SK-N-SH treated with all-trans-retinoic acid at 6 μM for 48 hours (cell line): Measurements from ENCODE around the gene WASF3.

Source experiments
- ATAC-seq: fragments of 200-7000 bp; cut with Tn5 transposase; 3 replicates; pipeline ENCODE4 v1.9.1; 2020; ENCODE audit warnings: mild to moderate bottlenecking, moderate library complexity
- ARNTL ChIP-seq: fragments of 450-650 bp; formaldehyde crosslinking; IDR thresholded peaks from 2 replicates; pipeline ENCODE4 v1.5.0; 2020; ENCODE audit warnings: low read depth, mild to moderate bottlenecking, moderate library complexity, borderline replicate concordance
- BACH2 ChIP-seq: fragments of 250-450 bp; sonication (Bioruptor Pico); IDR thresholded peaks from 2 replicates; pipeline ENCODE4 v1.9.0; 2021; ENCODE audit warnings: mild to moderate bottlenecking, borderline replicate concordance
- CSDC2 ChIP-seq: fragments of 250-450 bp; sonication (Bioruptor Pico); IDR thresholded peaks from 2 replicates; pipeline ENCODE4 v1.5.0; 2020; ENCODE audit warnings: mild to moderate bottlenecking, moderate library complexity
- ESRRG ChIP-seq: fragments of 250-450 bp; sonication (Bioruptor Pico); IDR thresholded peaks from 2 replicates; pipeline ENCODE4 v1.6.1; 2021; ENCODE audit warnings: mild to moderate bottlenecking
- GLIS3 ChIP-seq: fragments of 250-450 bp; sonication (Bioruptor Pico); IDR thresholded peaks from 2 replicates; pipeline ENCODE4 v1.5.0; 2020; ENCODE audit warnings: mild to moderate bottlenecking, moderate library complexity
- ISL1 ChIP-seq: fragments of 250-450 bp; sonication (Bioruptor Pico); IDR thresholded peaks from 2 replicates; pipeline ENCODE4 v2.1.2; 2022; ENCODE audit warnings: mild to moderate bottlenecking, moderate library complexity
- OSR1 ChIP-seq: fragments of 250-450 bp; sonication (Bioruptor Pico); IDR thresholded peaks from 2 replicates; pipeline ENCODE4 v1.8.0; 2022; ENCODE audit warnings: moderate library complexity, mild to moderate bottlenecking, inconsistent platforms
- PPARA ChIP-seq: fragments of 250-450 bp; sonication (Bioruptor Pico); IDR thresholded peaks from 2 replicates; pipeline ENCODE4 v1.5.0; 2020; ENCODE audit warnings: mild to moderate bottlenecking, borderline replicate concordance
- RARB ChIP-seq: fragments of 250-450 bp; sonication (Bioruptor Pico); IDR thresholded peaks from 2 replicates; pipeline ENCODE4 v1.8.0; 2021; ENCODE audit warnings: mild to moderate bottlenecking, moderate library complexity
- SNAI2 ChIP-seq: fragments of 250-450 bp; sonication (Bioruptor Pico); IDR thresholded peaks from 2 replicates; pipeline ENCODE4 v1.5.0; 2020; ENCODE audit warnings: mild to moderate bottlenecking, moderate library complexity
- TCF4 ChIP-seq: fragments of 250-450 bp; sonication (Bioruptor Pico); IDR thresholded peaks from 2 replicates; pipeline ENCODE4 v1.8.0; 2021; ENCODE audit warnings: mild to moderate bottlenecking, moderate library complexity, borderline replicate concordance
- ZFP3 ChIP-seq: fragments of 250-450 bp; sonication (Bioruptor Pico); IDR thresholded peaks from 2 replicates; pipeline ENCODE4 v1.5.0; 2020; ENCODE audit warnings: mild to moderate bottlenecking, moderate library complexity
- ZFP30 ChIP-seq: fragments of 450-650 bp; formaldehyde crosslinking; IDR thresholded peaks from 2 replicates; pipeline ENCODE4 v1.5.0; 2022; ENCODE audit warnings: mild to moderate bottlenecking, moderate library complexity
- ZNF565 ChIP-seq: fragments of 450-650 bp; formaldehyde crosslinking; conservative IDR thresholded peaks from 2 replicates; pipeline ENCODE4 v1.5.0; 2020; ENCODE audit warnings: low read depth, mild to moderate bottlenecking, moderate library complexity
- ZNF70 ChIP-seq: fragments of 450-650 bp; formaldehyde crosslinking; IDR thresholded peaks from 2 replicates; pipeline ENCODE4 v1.5.0; 2020; ENCODE audit warnings: mild to moderate bottlenecking, moderate library complexity
- ZNF8 ChIP-seq: fragments of 450-650 bp; formaldehyde crosslinking; IDR thresholded peaks from 2 replicates; pipeline ENCODE4 v1.5.0; 2020; ENCODE audit warnings: mild to moderate bottlenecking, moderate library complexity
- TF ChIP-seq, protein P1 (sequence below): fragments of 250-450 bp; sonication (Bioruptor Pico); IDR thresholded peaks from 2 replicates; pipeline ENCODE4 v1.5.0; 2020; ENCODE audit warnings: mild to moderate bottlenecking, moderate library complexity
- TF ChIP-seq, protein P2 (sequence below): fragments of 250-450 bp; sonication (Bioruptor Pico); IDR thresholded peaks from 2 replicates; pipeline ENCODE4 v1.5.1; 2021; ENCODE audit warnings: mild to moderate bottlenecking, moderate library complexity
- TF ChIP-seq, protein P3 (sequence below): fragments of 250-450 bp; sonication (Bioruptor Pico); IDR thresholded peaks from 2 replicates; pipeline ENCODE4 v1.8.0; 2020; ENCODE audit warnings: mild to moderate bottlenecking, moderate library complexity, borderline replicate concordance
- TF ChIP-seq, protein P4 (sequence below): fragments of 250-450 bp; sonication (Bioruptor Pico); IDR thresholded peaks from 2 replicates; pipeline ENCODE4 v1.8.0; 2021; ENCODE audit warnings: low read depth, mild to moderate bottlenecking, moderate library complexity, borderline replicate concordance
- TF ChIP-seq, protein P5 (sequence below): fragments of 250-450 bp; sonication (Bioruptor Pico); IDR thresholded peaks from 2 replicates; pipeline ENCODE4 v1.5.1; 2020; ENCODE audit warnings: low read depth, mild to moderate bottlenecking, moderate library complexity

Gene WASF3

DNA sequence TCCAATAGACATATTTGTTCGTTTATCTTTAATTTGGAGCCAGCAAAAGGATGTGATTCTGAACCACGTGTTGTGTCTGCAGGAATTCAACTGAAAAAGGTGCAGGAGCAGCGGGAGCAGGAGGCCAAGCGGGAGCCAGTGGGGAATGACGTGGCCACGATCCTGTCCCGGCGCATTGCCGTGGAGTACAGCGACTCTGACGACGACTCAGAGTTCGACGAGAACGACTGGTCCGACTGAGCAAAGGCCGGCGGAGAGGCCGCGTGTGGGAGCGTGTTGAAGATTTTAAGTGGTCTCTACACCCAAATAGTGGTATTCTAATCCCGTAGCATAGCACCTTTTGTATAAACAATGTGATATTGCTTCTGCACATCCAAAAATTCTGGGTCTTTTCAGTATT is 128.1 kb downstream of the WASF3 start:
- TF ChIP-seq BACH2 (CRISPR knock-in tag): no peak
- no peak for TF ChIP-seq SNAI2 (CRISPR knock-in tag)
- TF ChIP-seq RARB (CRISPR knock-in tag): no peak
- TF ChIP-seq ZFP3: no peak
- no peak for TF ChIP-seq ZNF70 (CRISPR knock-in tag)
- no peak for TF ChIP-seq ZFP30
- TF ChIP-seq, protein P1, sequence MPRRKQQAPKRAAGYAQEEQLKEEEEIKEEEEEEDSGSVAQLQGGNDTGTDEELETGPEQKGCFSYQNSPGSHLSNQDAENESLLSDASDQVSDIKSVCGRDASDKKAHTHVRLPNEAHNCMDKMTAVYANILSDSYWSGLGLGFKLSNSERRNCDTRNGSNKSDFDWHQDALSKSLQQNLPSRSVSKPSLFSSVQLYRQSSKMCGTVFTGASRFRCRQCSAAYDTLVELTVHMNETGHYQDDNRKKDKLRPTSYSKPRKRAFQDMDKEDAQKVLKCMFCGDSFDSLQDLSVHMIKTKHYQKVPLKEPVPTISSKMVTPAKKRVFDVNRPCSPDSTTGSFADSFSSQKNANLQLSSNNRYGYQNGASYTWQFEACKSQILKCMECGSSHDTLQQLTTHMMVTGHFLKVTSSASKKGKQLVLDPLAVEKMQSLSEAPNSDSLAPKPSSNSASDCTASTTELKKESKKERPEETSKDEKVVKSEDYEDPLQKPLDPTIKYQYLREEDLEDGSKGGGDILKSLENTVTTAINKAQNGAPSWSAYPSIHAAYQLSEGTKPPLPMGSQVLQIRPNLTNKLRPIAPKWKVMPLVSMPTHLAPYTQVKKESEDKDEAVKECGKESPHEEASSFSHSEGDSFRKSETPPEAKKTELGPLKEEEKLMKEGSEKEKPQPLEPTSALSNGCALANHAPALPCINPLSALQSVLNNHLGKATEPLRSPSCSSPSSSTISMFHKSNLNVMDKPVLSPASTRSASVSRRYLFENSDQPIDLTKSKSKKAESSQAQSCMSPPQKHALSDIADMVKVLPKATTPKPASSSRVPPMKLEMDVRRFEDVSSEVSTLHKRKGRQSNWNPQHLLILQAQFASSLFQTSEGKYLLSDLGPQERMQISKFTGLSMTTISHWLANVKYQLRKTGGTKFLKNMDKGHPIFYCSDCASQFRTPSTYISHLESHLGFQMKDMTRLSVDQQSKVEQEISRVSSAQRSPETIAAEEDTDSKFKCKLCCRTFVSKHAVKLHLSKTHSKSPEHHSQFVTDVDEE (CRISPR knock-in tag): no peak
- TF ChIP-seq TCF4: no peak
- no peak for TF ChIP-seq CSDC2
- no peak for TF ChIP-seq OSR1
- no peak for TF ChIP-seq PPARA
- TF ChIP-seq ZNF565 (CRISPR knock-in tag): no peak
- TF ChIP-seq, protein P2, sequence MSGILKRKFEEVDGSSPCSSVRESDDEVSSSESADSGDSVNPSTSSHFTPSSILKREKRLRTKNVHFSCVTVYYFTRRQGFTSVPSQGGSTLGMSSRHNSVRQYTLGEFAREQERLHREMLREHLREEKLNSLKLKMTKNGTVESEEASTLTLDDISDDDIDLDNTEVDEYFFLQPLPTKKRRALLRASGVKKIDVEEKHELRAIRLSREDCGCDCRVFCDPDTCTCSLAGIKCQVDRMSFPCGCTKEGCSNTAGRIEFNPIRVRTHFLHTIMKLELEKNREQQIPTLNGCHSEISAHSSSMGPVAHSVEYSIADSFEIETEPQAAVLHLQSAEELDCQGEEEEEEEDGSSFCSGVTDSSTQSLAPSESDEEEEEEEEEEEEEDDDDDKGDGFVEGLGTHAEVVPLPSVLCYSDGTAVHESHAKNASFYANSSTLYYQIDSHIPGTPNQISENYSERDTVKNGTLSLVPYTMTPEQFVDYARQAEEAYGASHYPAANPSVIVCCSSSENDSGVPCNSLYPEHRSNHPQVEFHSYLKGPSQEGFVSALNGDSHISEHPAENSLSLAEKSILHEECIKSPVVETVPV: no peak
- TF ChIP-seq GLIS3 (CRISPR knock-in tag): no peak
- no peak for ATAC-seq

DNA sequence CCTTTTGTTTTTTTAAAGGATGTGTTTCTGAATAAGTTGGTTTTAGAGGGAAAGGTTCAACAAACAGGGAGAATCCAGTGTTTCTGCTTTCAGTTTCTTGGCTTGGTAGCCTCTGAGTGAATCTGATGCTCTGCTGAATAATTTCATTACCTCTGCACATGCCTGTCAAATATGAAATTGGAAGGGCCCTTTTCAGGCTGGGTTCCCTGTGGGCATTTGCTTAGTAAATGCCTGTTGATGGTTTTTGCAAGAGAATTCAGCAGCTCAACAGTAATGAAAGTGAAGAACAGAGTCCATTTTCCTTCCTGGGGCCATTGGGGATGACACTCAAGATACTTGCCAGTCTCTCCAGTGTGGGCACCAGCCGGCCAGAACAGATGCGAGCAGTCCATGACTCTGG is 128.8 kb downstream of the WASF3 start:
- no peak for TF ChIP-seq GLIS3 (CRISPR knock-in tag)
- TF ChIP-seq, protein P3, sequence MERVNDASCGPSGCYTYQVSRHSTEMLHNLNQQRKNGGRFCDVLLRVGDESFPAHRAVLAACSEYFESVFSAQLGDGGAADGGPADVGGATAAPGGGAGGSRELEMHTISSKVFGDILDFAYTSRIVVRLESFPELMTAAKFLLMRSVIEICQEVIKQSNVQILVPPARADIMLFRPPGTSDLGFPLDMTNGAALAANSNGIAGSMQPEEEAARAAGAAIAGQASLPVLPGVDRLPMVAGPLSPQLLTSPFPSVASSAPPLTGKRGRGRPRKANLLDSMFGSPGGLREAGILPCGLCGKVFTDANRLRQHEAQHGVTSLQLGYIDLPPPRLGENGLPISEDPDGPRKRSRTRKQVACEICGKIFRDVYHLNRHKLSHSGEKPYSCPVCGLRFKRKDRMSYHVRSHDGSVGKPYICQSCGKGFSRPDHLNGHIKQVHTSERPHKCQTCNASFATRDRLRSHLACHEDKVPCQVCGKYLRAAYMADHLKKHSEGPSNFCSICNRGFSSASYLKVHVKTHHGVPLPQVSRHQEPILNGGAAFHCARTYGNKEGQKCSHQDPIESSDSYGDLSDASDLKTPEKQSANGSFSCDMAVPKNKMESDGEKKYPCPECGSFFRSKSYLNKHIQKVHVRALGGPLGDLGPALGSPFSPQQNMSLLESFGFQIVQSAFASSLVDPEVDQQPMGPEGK (CRISPR knock-in tag): no peak
- TF ChIP-seq ZFP30: no peak
- ATAC-seq: no peak

DNA sequence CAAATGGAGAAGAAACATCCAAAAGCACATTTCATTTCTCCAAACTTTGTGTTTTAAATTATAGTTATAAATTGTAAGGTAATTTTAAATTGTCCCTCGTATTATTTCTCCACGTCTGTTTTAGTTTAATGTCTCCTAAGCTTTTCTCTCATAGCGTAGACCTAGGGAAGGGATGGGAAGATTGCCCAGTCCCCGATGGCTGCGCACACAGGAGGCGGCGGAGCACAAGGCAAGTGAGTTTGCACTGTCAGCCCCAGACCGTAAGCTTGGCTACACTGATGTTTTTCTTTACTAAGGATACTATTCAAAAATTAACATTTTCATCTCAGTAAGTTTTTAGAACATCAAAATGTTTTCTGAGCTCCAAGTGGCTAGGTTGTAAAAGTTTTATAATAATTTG is 130.8 kb downstream of the WASF3 start:
- no peak for ATAC-seq
- TF ChIP-seq ISL1 (no peak), ESRRG (CRISPR knock-in tag) (no peak), ARNTL (no peak), SNAI2 (CRISPR knock-in tag) (no peak), ZFP3 (no peak), ZNF8 (CRISPR knock-in tag) (no peak)
- TF ChIP-seq, protein P4, sequence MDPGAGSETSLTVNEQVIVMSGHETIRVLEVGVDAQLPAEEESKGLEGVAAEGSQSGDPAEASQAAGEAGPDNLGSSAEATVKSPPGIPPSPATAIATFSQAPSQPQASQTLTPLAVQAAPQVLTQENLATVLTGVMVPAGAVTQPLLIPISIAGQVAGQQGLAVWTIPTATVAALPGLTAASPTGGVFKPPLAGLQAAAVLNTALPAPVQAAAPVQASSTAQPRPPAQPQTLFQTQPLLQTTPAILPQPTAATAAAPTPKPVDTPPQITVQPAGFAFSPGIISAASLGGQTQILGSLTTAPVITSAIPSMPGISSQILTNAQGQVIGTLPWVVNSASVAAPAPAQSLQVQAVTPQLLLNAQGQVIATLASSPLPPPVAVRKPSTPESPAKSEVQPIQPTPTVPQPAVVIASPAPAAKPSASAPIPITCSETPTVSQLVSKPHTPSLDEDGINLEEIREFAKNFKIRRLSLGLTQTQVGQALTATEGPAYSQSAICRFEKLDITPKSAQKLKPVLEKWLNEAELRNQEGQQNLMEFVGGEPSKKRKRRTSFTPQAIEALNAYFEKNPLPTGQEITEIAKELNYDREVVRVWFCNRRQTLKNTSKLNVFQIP (CRISPR knock-in tag): no peak

DNA sequence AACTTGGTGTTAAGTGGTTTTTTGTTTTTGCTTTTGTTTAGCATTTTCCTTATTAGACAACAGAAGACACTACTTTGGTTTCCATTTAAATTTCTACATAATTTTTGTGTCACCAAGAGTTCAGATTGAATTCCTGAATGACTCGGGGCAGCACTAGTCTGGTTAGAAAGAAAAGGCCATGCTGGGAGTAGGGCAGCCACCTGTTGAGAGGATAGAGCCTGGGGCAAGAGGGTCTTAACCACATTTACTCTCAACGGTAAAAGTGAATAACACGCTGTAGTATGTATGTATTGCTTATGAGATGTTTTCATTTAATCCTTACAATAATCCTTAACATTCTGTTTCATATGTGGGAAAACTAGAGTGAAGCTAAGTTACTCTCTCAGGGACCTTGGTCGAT is 131.5 kb downstream of the WASF3 start:
- no peak for ATAC-seq
- TF ChIP-seq ZFP30: no peak
- TF ChIP-seq, protein P5, sequence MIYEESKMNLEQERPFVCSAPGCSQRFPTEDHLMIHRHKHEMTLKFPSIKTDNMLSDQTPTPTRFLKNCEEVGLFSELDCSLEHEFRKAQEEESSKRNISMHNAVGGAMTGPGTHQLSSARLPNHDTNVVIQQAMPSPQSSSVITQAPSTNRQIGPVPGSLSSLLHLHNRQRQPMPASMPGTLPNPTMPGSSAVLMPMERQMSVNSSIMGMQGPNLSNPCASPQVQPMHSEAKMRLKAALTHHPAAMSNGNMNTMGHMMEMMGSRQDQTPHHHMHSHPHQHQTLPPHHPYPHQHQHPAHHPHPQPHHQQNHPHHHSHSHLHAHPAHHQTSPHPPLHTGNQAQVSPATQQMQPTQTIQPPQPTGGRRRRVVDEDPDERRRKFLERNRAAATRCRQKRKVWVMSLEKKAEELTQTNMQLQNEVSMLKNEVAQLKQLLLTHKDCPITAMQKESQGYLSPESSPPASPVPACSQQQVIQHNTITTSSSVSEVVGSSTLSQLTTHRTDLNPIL (CRISPR knock-in tag): no peak
- TF ChIP-seq, protein P1 (CRISPR knock-in tag): no peak
- no peak for TF ChIP-seq ISL1
- TF ChIP-seq ZNF8 (CRISPR knock-in tag): no peak
- no peak for TF ChIP-seq SNAI2 (CRISPR knock-in tag)
- no peak for TF ChIP-seq ARNTL
- TF ChIP-seq ESRRG (CRISPR knock-in tag): no peak
- no peak for TF ChIP-seq OSR1
- TF ChIP-seq, protein P2: no peak
- TF ChIP-seq ZFP3: no peak
- TF ChIP-seq, all 23 proteins: peak for 0
